Tibial nerve (tissue), 4 donors: ENCODE measurements around the gene QSOX1.

ENCODE experiments used
- EP300 ChIP-seq, 2 donors: sonication (generic); formaldehyde crosslinking; IDR thresholded peaks; one replicate each; pipeline ENCODE4 v1.6.1; 2017; ENCODE audit warnings: antibody characterized with exemption in 2 of 2, mild to moderate bottlenecking in 1 of 2
- POLR2A ChIP-seq, 2 donors: fragments of 450-650 bp; IDR thresholded peaks; one replicate each; pipeline ENCODE4 v1.6.1; 2017; ENCODE audit warnings: antibody characterized with exemption in 2 of 2, mild to moderate bottlenecking in 2 of 2, moderate library complexity in 2 of 2
- TF ChIP-seq, protein P1 (sequence below), 5 experiments: fragments of 200-600 bp in 3 of 5; fragments of 450-650 bp in 2 of 5; sonication (generic) in 3 of 5; IDR thresholded peaks; one replicate each; pipeline ENCODE4 v1.5.1; 2016 to 2019; ENCODE audit warnings: antibody characterized with exemption in 5 of 5, mild to moderate bottlenecking in 3 of 5, moderate library complexity in 2 of 5

DNA sequence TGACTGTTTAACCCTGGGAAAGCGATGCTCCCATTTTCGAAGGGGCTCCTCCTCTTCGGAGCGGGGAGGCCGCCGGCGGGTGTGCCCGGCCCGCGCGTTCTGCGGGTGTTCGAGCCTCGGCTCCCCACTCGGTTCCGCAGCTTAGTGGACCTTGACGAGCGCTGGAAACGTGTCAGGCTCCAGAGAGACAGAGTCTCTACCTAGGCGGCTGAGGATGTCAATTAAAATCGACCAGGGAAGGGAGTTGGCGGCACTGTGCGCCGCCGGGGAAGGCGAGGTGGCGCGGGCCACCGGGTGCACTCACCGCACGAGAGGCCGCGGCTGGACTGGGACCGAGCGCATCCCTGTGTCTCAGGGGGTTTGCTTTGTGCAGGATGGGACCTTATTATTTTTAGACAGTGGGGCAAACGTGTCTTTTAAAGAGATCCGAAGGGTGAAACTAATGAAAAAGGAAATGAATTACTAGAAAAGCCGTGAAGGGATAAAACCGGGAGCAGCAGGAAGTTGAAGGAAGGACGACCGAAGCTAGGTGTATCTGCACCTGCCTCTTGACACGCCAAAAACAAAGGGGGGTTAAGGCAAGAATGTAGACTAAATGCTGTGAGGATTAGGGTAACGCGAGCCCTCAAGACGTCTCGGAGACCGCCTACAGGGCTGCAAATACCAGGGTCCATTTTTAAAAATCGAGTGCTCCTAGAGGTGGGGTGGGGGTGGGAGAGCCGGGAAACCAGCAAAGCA lies 81.0 kb downstream of the QSOX1 start:
- TF ChIP-seq EP300 (IDR thresholded peaks at IDR 0.05) (no peak), POLR2A (IDR thresholded peaks at IDR 0.05) (no peak)
- TF ChIP-seq, protein P1, sequence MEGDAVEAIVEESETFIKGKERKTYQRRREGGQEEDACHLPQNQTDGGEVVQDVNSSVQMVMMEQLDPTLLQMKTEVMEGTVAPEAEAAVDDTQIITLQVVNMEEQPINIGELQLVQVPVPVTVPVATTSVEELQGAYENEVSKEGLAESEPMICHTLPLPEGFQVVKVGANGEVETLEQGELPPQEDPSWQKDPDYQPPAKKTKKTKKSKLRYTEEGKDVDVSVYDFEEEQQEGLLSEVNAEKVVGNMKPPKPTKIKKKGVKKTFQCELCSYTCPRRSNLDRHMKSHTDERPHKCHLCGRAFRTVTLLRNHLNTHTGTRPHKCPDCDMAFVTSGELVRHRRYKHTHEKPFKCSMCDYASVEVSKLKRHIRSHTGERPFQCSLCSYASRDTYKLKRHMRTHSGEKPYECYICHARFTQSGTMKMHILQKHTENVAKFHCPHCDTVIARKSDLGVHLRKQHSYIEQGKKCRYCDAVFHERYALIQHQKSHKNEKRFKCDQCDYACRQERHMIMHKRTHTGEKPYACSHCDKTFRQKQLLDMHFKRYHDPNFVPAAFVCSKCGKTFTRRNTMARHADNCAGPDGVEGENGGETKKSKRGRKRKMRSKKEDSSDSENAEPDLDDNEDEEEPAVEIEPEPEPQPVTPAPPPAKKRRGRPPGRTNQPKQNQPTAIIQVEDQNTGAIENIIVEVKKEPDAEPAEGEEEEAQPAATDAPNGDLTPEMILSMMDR (IDR thresholded peaks at IDR 0.05), result no peak
